Upper lobe of left lung (tissue), 4 donors: ENCODE measurements around the gene LDAH.

ENCODE experiments used
- CTCF ChIP-seq, 6 experiments: fragments of 450-650 bp in 4 of 6; fragments of 200-600 bp in 2 of 6; sonication (generic) in 2 of 6; IDR thresholded peaks; one replicate each; pipeline ENCODE4 v1.5.1; 2016 to 2019; ENCODE audit warnings: antibody characterized with exemption in 6 of 6
- EP300 ChIP-seq, 4 donors: sonication (generic); formaldehyde crosslinking; IDR thresholded peaks; one replicate each; pipeline ENCODE4 v1.5.1; 2017; ENCODE audit warnings: antibody characterized with exemption in 4 of 4, control low read depth in 2 of 4
- POLR2A ChIP-seq, 4 donors: fragments of 450-650 bp; IDR thresholded peaks; one replicate each; pipeline ENCODE4 v1.5.1; 2016 to 2017; ENCODE audit warnings: antibody characterized with exemption in 4 of 4, mild to moderate bottlenecking in 2 of 4
- POLR2AphosphoS5 ChIP-seq, 2 donors: sonication (generic); formaldehyde crosslinking; IDR thresholded peaks; one replicate each; pipeline ENCODE4 v1.5.1; 2017; ENCODE audit warnings: antibody characterized with exemption in 2 of 2

- peak in 5 of 6 experiments; percentile 25 to 57 (median 40) for TF ChIP-seq CTCF (IDR thresholded peaks at IDR 0.05)
- TF ChIP-seq POLR2A (IDR thresholded peaks at IDR 0.05) = no peak
- TF ChIP-seq POLR2AphosphoS5 (IDR thresholded peaks at IDR 0.05) = no peak
- no peak for TF ChIP-seq EP300 (IDR thresholded peaks at IDR 0.05)
Measured at GRCh38 chr2:20781656-20782265, 41.1 kb downstream of the LDAH start.
